ENCODE results near the gene TBR1. TPM values are rescaled to one million over a fixed set of nuclear protein-coding genes. Genes with fewer than 3 reads are reported as not detected.

Gene TBR1
- total RNA-seq, 1 donor = not detected

DNA sequence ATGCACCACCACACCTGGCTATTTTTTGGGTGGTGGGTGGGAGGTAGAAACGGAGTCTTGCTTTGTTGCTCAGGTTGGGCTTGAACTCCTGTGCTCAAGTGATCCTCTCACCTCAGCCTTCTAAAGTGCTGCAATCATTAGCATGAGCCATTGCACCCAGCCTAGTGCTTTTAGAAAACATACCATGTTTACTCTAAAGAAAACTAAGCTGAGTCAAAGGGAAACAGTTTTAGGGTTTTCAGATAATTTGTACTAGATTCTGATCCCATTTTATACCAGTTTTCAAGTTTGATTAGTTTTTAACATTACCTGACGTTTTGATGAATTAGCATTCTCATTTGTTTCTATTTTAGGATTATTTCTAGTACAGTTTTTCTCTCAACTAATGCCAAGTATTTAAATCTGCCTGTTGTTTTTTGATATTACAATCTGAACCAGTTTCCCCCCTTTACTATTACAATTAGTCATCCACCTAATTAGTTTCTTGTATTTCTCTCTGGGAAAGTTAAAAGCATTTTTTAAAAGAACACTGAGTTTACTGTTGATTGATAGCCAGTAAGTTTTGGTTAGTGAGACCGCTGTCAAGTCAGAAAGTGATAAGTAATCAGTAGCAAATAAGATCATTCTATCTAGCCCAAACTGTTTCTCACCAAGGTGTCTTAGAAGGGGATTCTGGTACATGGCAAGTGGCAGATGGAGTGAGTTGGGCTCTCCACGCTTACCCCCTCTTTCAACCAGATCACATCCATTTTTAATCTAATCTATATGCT lies 24.2 kb upstream of the TBR1 start:
- no peak for DNase-seq (ENCODE audit: low read depth)
- TF ChIP-seq, protein P1, sequence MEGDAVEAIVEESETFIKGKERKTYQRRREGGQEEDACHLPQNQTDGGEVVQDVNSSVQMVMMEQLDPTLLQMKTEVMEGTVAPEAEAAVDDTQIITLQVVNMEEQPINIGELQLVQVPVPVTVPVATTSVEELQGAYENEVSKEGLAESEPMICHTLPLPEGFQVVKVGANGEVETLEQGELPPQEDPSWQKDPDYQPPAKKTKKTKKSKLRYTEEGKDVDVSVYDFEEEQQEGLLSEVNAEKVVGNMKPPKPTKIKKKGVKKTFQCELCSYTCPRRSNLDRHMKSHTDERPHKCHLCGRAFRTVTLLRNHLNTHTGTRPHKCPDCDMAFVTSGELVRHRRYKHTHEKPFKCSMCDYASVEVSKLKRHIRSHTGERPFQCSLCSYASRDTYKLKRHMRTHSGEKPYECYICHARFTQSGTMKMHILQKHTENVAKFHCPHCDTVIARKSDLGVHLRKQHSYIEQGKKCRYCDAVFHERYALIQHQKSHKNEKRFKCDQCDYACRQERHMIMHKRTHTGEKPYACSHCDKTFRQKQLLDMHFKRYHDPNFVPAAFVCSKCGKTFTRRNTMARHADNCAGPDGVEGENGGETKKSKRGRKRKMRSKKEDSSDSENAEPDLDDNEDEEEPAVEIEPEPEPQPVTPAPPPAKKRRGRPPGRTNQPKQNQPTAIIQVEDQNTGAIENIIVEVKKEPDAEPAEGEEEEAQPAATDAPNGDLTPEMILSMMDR (IDR thresholded peaks at IDR 0.05; ENCODE audit: insufficient read depth, low read depth, low read length) = no peak
- no peak overlapping the region for H3K4me3 ChIP-seq (ENCODE audit: low read depth, low read length)

GRCh38 chr2:161400076-161400475 lies 16.0 kb upstream of the TBR1 start:
- TF ChIP-seq, protein P1 (IDR thresholded peaks at IDR 0.05; ENCODE audit: insufficient read depth, low read depth, low read length) = no peak
- no peak for DNase-seq (ENCODE audit: low read depth)
- no peak overlapping the region for H3K4me3 ChIP-seq (ENCODE audit: low read depth, low read length)

DNA sequence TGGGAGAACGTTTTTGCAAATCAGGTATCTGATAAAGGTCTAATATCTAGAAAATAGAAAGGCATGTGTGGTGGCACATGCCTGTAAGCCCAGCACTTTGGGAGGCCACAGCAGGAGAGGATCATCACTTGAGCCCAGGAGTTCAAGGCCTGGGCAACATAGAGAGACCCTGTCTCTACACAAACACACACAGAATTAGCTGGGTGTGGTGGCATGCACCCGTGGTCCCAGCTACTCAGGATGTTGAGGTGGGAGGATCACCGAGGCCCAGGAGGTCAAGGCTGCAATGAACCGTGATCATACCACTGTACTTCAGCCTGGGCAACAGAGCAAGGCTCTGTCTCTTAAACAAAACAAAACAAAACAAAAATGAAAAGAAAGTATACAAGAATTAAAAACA lies 13.8 kb upstream of the TBR1 start:
- TF ChIP-seq, protein P1 (IDR thresholded peaks at IDR 0.05; ENCODE audit: insufficient read depth, low read depth, low read length) = no peak
- no peak overlapping the region for H3K4me3 ChIP-seq (ENCODE audit: low read depth, low read length)
- DNase-seq (ENCODE audit: low read depth) = no peak

DNA sequence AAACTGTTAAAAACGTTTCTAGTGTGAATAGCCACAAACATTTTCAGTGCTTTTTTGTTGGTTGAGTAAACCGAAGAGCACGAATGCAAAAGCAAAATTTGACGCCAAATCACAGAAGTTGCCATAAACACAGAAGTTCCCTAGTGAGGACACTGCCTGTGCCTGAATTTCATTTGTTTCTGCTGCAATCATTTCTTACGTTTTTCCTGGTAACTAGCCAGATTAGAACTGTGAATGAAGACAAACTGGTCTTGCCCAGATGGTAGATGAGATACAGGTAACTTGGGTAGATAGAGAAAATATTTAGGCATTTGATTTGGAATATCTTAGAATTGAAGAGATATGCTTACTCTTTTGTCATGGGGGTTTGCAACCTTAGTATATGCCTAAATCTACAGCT lies 9.8 kb upstream of the TBR1 start:
- no peak for DNase-seq (ENCODE audit: low read depth)
- no peak overlapping the region for H3K4me3 ChIP-seq (ENCODE audit: low read depth, low read length)
- TF ChIP-seq, protein P1 (IDR thresholded peaks at IDR 0.05; ENCODE audit: insufficient read depth, low read depth, low read length) = no peak

DNA sequence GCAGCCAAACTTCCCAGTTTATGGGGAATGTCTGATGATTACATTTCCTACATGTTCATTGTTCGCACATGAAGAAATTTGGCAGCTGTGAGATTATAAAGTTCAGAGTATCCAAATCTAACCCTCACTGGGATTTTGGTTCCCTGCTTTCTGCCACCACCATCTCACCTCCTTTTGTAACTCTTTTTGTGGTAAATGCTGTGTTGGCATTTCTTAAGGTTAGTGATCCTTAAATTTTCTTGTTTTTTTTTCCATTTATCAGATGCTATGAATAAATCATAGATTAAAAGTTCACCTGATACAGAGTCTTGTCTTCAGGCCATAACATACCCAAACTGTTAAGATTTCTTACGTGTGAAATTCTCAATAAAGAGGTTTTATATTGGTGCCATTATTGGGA lies 8.5 kb upstream of the TBR1 start:
- TF ChIP-seq, protein P1 (IDR thresholded peaks at IDR 0.05; ENCODE audit: insufficient read depth, low read depth, low read length) = no peak
- no peak for DNase-seq (ENCODE audit: low read depth)
- H3K4me3 ChIP-seq (ENCODE audit: low read depth, low read length) = no peak overlapping the region

DNA sequence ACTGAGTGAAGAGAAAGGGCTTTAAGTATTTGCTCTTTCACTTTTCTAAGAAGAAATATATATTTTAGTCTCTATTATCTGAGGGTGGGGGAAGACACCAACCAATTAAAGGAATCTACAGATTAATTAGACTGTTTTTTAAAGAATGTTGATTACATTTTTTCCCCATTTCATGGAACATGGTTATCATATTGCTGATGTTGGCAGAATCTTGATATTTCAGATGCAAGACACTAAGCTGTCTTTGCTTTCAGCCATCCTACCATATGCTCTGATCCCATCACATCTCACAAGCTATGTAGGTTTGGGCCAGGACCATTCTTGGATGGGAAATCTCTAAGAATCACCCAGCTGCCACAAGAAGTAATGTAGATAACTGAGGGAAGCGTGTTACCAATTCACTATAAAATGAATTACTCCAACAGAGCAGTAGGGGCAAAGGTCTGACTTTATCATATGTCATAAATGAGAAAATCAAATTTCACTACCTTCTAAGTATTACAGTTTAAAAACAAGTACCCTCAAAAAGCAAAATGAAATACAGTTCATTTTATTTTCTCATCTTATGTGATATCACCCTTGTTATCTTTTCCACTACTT lies 6.7 kb upstream of the TBR1 start:
- H3K4me3 ChIP-seq (ENCODE audit: low read depth, low read length) = no peak overlapping the region
- DNase-seq (ENCODE audit: low read depth) = no peak
- TF ChIP-seq, protein P1 (IDR thresholded peaks at IDR 0.05; ENCODE audit: insufficient read depth, low read depth, low read length) = no peak

Measured in fibroblast of villous mesenchyme (primary cell).